ENCODE data around the gene CCDC40. TPM values are rescaled to one million over a fixed set of nuclear protein-coding genes. Genes with fewer than 3 reads are reported as not detected.

CCDC40 gene
- total RNA-seq, 2 donors from 2014 or later = 3.4 to 4.5 TPM

DNA sequence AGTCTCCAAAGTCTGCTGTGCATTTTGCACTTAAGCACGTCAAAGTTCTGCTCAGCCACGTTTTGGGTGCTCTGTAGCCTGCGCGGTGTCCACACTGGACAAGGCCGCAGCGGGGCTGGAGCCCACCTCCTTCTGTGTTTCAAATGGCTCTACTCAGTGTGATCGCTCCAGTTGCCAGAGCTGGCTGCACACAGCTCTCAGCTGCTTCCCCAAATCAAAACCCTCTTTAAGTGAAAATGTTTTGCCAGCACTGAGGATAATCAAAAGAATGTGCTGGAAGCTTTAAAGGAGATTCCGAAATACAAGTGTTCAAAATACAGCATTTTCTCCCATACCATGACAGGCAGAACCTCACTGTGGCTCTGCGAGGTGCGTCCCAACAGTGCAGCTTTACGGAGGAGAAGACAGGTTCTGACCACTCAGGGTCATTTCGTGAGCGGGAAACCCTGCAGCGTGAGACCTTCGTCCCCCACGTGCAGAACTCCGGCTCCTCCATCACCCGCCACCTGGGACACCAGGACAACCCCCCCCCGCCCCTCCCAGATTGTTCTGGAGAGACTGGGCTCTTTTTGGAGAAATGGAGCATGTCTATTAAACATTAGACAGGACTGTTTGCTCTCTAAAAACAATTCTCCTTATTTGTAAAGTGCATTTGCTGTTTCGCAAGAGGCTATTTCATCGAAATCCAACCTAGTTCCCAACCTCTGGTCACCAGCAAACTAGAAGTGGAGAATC lies 17.4 kb upstream of the CCDC40 start:
- ATAC-seq (no peak), DNase-seq (no peak)
- no peak overlapping the region for H3K4me3 Mint-ChIP-seq
- no peak overlapping the region for H3K27ac Mint-ChIP-seq
- H3K27me3 Mint-ChIP-seq = no peaks in the 10 kb centered on the region
- H3K4me1 Mint-ChIP-seq = peaks cover 3% of the 10 kb centered on the region
- H3K36me3 Mint-ChIP-seq (ENCODE audit: low read depth) = peaks cover 3% of the 10 kb centered on the region
- H3K9me3 ChIP-seq (ENCODE audit: control insufficient read depth, low read length, poor library complexity, severe bottlenecking) = no peaks in the 10 kb centered on the region

DNA sequence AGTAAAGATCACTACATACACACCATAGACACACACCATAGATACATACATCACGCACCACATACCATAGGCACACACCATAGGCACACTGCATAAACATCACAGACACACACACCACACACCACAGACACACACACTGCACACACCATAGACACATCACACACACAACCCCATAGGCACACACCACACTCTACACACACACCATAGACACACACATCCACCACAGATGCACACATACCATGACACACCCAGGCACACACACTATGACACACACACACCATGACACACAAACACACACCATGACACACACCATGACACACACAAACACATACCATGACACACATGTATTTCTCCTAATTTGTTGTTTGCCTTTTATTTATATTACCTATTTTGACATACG lies 14.8 kb upstream of the CCDC40 start:
- Mint-ChIP-seq H3K4me3 (peak overlapping the region; percentile 4), H3K4me1 (peaks cover 3% of the 10 kb centered on the region), H3K27ac (no peak overlapping the region), H3K27me3 (no peaks in the 10 kb centered on the region), H3K36me3 (ENCODE audit: low read depth) (peaks cover 3% of the 10 kb centered on the region)
- ATAC-seq (no peak), DNase-seq (no peak)
- no peaks in the 10 kb centered on the region for H3K9me3 ChIP-seq (ENCODE audit: control insufficient read depth, low read length, poor library complexity, severe bottlenecking)

DNA sequence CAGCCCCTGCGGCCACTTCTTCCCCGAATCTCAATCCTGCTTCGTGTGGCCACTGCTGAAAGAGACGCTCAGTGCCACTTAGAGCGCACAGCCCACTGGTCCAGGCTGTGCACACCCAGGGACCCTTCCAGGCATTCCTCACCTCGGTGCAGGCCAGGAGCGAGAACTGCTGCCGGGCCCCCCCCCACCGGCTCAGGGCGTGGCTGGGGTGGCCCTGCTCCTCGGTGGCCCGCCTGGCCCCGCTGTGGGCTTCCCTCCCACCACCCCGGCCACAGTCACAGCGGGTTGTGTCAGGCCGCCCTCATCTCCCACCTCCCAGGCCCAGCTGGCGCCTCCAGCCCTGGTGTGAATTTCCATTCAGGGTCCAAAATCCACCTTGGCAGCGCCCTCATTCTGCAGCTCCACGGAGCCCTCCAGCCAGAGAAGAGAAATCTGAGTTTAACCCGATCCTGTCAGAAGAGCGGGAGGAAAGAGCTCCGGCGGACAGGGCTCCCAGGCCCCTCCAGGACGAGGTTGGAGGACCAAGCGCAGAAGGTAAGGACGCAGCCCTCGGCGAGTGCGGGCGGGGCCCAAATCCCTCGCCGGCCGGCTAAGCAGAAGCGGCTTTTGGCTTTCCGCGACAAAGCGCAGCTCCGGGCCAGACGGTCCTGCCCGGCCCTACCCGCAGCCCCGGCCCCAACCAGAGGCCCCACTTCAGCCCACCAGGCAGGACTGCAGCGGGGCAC lies 12.8 kb upstream of the CCDC40 start:
- no peak for DNase-seq
- no peaks in the 10 kb centered on the region for H3K27me3 Mint-ChIP-seq

DNA sequence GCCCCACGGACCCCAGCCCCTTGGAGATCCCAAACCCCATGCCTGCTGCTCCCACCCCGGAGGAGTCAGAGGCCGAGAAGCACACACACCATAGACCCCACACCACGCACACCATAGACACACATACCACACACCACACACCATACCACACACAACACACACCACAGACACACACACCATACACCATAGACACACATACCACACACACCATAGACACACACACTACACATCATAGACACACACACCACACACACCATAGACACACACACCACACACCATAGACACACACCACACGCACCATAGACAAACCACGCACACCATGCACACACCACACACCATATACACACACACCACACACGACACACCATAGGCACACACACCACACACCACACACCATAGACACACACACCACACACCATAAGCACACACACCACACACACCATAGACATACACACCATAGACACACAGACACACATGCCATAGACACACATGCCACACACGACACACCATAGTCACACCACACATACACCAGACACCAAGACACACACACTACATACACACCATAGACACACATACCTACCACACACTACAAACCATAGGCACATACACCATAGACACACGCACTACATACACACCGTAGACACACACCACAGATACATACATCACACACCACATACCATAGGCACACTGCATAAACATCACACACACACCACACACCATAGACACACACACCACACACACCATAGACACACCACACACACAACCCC lies 12.1 kb upstream of the CCDC40 start:
- H3K9me3 ChIP-seq (ENCODE audit: control insufficient read depth, low read length, poor library complexity, severe bottlenecking) = no peaks in the 10 kb centered on the region
- Mint-ChIP-seq H3K27ac (no peak overlapping the region), H3K4me1 (peaks cover 5% of the 10 kb centered on the region), H3K36me3 (ENCODE audit: low read depth) (peaks cover 3% of the 10 kb centered on the region), H3K27me3 (no peaks in the 10 kb centered on the region), H3K4me3 (no peak overlapping the region)
- ATAC-seq (no peak), DNase-seq (no peak)

More for the DNA sequence above, 12.8 kb upstream of the CCDC40 start:
- ATAC-seq = no peak
- H3K9me3 ChIP-seq (ENCODE audit: control insufficient read depth, low read length, poor library complexity, severe bottlenecking) = no peaks in the 10 kb centered on the region
- Mint-ChIP-seq H3K4me3 (no peak overlapping the region), H3K27ac (no peak overlapping the region), H3K4me1 (peaks cover 3% of the 10 kb centered on the region), H3K36me3 (ENCODE audit: low read depth) (peaks cover 3% of the 10 kb centered on the region)

DNA sequence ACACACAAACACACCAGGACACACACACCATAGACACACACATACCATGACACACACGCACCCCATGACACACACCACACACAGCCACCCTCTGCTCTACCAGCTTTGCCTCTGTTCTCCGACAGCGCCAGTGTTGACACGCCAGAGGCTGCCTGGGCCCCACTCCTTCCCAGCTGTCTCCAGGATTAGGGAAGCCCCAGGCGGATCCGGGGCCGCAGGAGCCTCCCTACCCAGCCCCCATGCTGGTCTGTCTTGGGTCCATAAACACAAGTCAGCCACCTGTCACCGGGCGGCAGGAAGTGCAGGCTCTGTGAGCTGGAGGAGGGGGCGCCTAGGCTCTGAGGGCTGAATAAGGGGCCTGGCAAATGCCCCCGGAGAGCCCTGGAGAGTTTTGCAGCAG lies 11.3 kb upstream of the CCDC40 start:
- no peak overlapping the region for H3K4me3 Mint-ChIP-seq
- no peaks in the 10 kb centered on the region for H3K9me3 ChIP-seq (ENCODE audit: control insufficient read depth, low read length, poor library complexity, severe bottlenecking)
- peaks cover 5% of the 10 kb centered on the region for H3K4me1 Mint-ChIP-seq
- ATAC-seq (no peak), DNase-seq (no peak)
- H3K27me3 Mint-ChIP-seq = no peaks in the 10 kb centered on the region
- H3K27ac Mint-ChIP-seq = no peak overlapping the region
- H3K36me3 Mint-ChIP-seq (ENCODE audit: low read depth) = peaks cover 3% of the 10 kb centered on the region

DNA sequence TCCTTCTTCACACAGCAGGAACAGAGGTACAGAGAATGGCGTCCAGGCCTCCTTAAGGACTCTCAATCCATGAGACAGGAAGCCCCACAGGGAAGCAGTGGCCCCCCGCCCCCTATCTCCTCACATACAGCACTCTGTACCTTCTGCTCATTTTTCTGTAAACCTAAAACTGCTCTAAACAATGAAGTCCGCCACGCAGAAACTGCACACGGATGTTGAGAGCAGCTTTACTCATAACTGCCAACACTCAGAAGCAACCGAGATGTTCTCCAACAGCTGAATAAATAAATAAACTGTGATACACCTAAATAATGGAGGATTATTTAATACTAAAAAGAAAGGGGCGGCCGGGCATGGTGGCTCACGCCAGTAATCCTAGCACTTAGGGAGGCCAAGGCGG lies 10.6 kb upstream of the CCDC40 start:
- no peak overlapping the region for H3K4me3 Mint-ChIP-seq
- no peak overlapping the region for H3K27ac Mint-ChIP-seq
- peaks cover 5% of the 10 kb centered on the region for H3K4me1 Mint-ChIP-seq
- H3K36me3 Mint-ChIP-seq (ENCODE audit: low read depth) = peaks cover 3% of the 10 kb centered on the region
- ATAC-seq = no peak
- no peaks in the 10 kb centered on the region for H3K27me3 Mint-ChIP-seq
- no peak for DNase-seq
- no peaks in the 10 kb centered on the region for H3K9me3 ChIP-seq (ENCODE audit: control insufficient read depth, low read length, poor library complexity, severe bottlenecking)

DNA sequence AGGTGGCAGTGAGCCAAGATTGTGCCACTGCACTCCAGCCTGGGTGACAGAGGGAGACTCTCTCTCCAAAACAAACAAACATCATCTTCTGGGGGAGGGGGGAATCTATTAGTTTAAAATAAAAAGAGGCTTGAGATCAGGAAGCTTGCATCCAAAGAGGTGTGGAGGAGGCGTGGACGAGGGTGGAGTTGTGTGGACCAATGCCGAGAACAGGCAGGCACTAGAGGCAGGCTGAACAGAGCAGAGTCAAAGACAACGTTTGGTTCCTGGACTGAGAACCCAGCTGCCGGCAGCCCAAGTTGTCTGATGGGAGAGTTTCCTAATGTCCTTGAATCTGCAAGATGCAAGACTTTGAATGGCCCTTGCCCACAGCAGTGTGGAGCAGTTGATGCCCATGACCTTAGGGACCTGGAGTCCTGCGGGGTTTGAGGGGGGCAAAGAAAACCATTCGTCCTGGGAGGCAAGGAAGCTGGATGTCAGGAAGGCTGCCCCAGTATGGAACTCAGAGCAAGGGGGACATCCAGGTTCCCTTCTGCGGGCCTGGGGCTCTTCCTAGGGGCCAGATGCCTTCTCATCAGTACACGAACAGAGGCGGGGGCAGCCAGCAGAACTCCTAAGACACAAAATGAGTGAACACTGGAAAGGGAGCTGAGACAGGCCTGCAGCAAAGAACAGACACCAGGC lies 9.9 kb upstream of the CCDC40 start:
- Mint-ChIP-seq H3K27ac (no peak overlapping the region), H3K4me1 (peaks cover 6% of the 10 kb centered on the region), H3K36me3 (ENCODE audit: low read depth) (peaks cover 2% of the 10 kb centered on the region), H3K4me3 (no peak overlapping the region), H3K27me3 (no peaks in the 10 kb centered on the region)
- H3K9me3 ChIP-seq (ENCODE audit: control insufficient read depth, low read length, poor library complexity, severe bottlenecking) = no peaks in the 10 kb centered on the region
- ATAC-seq (no peak), DNase-seq (no peak)

DNA sequence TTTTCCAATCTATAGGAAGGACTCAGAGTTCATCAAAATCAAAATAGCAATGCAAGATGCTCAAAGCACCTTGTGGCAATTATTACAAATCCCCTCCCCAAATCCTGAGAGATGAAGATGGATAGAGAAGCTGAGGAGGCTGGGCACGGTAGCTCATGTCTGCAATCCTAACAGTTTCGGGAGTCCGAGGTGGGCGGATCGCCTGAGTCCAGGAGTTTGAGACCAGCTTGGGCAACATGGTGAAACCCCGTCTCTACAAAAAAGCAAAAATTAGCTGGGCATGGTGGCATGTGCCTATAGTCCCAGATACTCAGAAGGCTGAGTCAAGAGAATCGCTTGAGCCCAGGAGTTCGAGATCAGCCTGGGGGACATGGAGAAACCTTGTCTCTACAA lies 9.4 kb upstream of the CCDC40 start:
- no peak for DNase-seq
- H3K27ac Mint-ChIP-seq = no peak overlapping the region
- no peaks in the 10 kb centered on the region for H3K36me3 Mint-ChIP-seq (ENCODE audit: low read depth)
- no peak for ATAC-seq
- no peaks in the 10 kb centered on the region for H3K27me3 Mint-ChIP-seq
- H3K9me3 ChIP-seq (ENCODE audit: control insufficient read depth, low read length, poor library complexity, severe bottlenecking) = no peaks in the 10 kb centered on the region
- H3K4me1 Mint-ChIP-seq = peaks cover 7% of the 10 kb centered on the region
- no peak overlapping the region for H3K4me3 Mint-ChIP-seq

DNA sequence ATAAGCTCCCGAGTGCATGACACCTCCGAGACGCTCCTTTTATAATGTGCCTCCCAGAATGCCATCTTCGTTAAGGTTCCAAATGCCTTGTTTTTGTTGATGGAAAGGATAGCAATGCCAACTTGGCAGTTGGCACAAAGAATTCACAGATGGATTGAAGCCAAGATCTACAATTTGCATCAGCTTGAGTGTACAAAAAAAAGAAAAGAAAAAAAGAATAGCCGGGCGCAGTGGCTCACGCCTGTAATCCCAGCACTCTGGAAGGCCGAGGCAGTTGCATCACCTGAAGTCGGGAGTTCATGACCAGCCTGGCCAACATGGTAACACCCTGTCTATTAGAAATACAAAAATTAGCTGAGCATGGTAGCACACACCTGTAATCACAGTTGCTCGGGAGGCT lies 8.4 kb upstream of the CCDC40 start:
- ATAC-seq (no peak), DNase-seq (no peak)
- H3K4me1 Mint-ChIP-seq = peaks cover 9% of the 10 kb centered on the region
- no peak overlapping the region for H3K4me3 Mint-ChIP-seq
- no peaks in the 10 kb centered on the region for H3K36me3 Mint-ChIP-seq (ENCODE audit: low read depth)
- H3K9me3 ChIP-seq (ENCODE audit: control insufficient read depth, low read length, poor library complexity, severe bottlenecking) = no peaks in the 10 kb centered on the region
- no peak overlapping the region for H3K27ac Mint-ChIP-seq
- no peaks in the 10 kb centered on the region for H3K27me3 Mint-ChIP-seq

DNA sequence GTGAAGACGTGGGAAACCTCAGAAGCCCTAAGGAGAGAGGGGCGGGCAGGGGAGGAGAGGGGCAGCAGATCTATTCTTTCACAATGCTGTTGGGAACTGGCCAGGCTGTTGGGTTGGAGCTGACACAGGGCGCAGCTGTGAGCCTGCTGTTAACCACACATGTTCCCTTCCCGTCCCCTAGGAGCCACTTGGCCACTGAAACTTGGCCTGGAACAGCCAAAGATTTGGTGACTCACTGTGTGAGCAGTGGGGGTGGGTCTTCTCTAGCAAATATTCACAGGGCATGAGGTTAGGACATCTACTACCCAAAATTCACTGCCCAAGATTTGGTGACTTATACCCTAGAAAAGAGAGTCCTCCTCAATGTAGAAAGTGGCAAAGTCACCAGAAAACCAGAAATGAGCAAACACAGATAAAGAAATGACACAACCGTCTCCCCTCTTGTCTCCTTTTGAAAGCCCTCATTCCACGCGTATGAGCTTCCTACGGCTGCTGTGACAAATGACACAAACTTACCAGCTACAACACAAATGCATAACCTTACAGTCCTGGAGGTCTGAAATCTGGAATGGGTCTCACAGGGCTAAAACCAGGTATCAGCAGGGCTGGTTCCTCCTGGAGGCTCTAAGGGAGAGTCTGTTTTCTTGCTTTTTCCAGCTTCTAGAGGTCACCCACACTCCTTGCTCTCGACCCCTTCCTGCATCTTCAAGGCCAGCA lies 7.0 kb upstream of the CCDC40 start:
- Mint-ChIP-seq H3K4me3 (peak overlapping the region; percentile 28), H3K36me3 (ENCODE audit: low read depth) (no peaks in the 10 kb centered on the region), H3K4me1 (peaks cover 9% of the 10 kb centered on the region), H3K27ac (no peak overlapping the region), H3K27me3 (no peaks in the 10 kb centered on the region)
- no peak for DNase-seq
- ATAC-seq = no peak
- H3K9me3 ChIP-seq (ENCODE audit: control insufficient read depth, low read length, poor library complexity, severe bottlenecking) = no peaks in the 10 kb centered on the region

DNA sequence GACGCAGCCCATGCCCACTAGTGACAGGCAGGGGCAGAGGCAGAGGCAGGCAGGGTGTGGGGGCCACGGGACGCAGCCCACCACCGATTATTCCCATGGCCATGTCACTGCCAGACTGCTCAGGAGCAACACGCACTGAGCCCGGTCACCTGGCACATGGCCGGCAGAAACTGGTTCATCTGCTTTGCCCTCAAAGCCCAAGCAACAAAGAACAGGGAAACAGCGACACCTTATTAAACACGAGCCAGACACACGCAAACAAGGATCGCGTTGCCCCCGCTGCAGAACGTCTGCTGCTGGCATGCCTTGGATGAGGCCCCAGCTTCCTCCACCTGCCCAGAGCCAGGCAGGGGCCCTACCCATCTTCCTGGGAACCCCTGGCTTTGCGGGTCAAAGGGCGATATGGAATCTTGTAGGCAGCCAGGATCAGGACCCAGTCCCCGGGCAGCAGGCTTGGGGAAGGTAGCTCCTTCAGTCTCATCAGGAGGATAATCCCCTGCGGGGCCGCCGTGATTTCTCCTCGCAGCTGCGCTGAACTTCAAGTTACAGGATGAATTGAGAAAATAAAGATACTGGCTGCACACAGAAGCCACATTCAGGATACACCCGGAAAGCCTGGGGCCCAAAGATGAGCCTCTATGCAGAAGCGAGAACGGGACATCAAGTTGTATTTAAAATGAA lies 5.6 kb upstream of the CCDC40 start:
- Mint-ChIP-seq H3K36me3 (ENCODE audit: low read depth) (no peaks in the 10 kb centered on the region), H3K27ac (no peak overlapping the region), H3K4me1 (peaks cover 13% of the 10 kb centered on the region), H3K4me3 (no peak overlapping the region), H3K27me3 (peaks cover 5% of the 10 kb centered on the region)
- DNase-seq (no peak), ATAC-seq (no peak)
- no peaks in the 10 kb centered on the region for H3K9me3 ChIP-seq (ENCODE audit: control insufficient read depth, low read length, poor library complexity, severe bottlenecking)

DNA sequence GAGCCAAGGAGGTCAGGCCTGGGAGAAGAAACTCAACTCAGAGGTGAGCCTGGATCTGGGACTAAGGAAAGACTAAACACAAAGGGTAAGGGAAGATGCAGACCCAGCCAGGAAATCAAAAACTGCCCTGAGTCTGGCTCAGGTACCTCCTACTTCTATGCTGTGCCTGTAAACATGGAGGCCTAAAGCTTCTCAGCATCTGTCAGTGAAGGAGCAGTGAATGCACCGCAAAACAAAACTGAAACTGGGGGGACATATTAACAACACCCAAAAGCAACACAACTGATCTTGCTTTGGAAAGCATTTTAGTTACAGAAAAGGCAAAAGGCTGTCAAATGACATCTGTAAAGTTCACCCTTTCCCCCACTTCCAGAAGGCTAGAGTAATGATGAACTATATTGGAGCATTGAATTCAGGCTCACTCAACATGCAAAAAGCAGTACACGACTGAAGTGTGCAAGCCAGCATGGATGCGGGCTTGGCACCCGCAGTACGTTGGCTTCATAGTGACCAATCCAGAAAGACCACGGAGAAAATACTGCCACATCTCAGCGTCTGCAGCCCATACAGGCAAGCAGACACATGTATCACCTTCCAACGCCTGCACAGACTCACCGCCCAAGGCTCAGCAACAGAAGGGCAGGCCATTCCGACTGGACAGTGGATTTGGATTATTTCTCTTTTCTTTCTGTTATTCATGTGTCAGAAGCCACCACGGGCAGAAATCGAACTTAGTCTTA lies 4.6 kb upstream of the CCDC40 start:
- no peaks in the 10 kb centered on the region for H3K9me3 ChIP-seq (ENCODE audit: control insufficient read depth, low read length, poor library complexity, severe bottlenecking)
- Mint-ChIP-seq H3K36me3 (ENCODE audit: low read depth) (no peaks in the 10 kb centered on the region), H3K27me3 (peaks cover 5% of the 10 kb centered on the region), H3K27ac (no peak overlapping the region), H3K4me1 (peaks cover 15% of the 10 kb centered on the region), H3K4me3 (no peak overlapping the region)
- DNase-seq = no peak
- ATAC-seq = no peak

Data from T-helper 17 cell (primary cell).